ENCODE results near the gene FOSL2. TPM values are rescaled to one million over a fixed set of nuclear protein-coding genes. Genes with fewer than 3 reads are reported as not detected.

FOSL2 gene
- total RNA-seq, 1 experiment from 2014 or later, result 44.8 TPM

- no TSS peak for BruUV-seq (replicated peaks)
- RAD21 ChIA-PET (ENCODE audit: low non-redundant PET in 1 of 2, low total read pairs in 2 of 2, uncharacterized antibody in 2 of 2, unreplicated experiment in 2 of 2), result no interaction called here
Measured at GRCh38 chr2:28370354-28370753, 22.3 kb upstream of the FOSL2 start.

More at GRCh38 chr2:28370354-28370753, 22.3 kb upstream of the FOSL2 start:
- POLR2A ChIA-PET, result no interaction called here
- TF ChIP-seq MAX (IDR thresholded peaks at IDR 0.05), result no peak
- TF ChIP-seq FOSL1 (IDR thresholded peaks at IDR 0.05; ENCODE audit: low read depth), result no peak
- no peak for TF ChIP-seq ZFX (IDR thresholded peaks at IDR 0.05)
- no peak for TF ChIP-seq ELF1 (IDR thresholded peaks at IDR 0.05; ENCODE audit: borderline replicate concordance, low read depth)
- no peak for TF ChIP-seq SIN3A (IDR thresholded peaks at IDR 0.05; ENCODE audit: low read depth)
- TF ChIP-seq ATF3 (IDR thresholded peaks at IDR 0.05), result no peak
- TF ChIP-seq CBX3 (IDR thresholded peaks at IDR 0.05; ENCODE audit: low read depth), result no peak
- no peak for TF ChIP-seq YY1 (IDR thresholded peaks at IDR 0.05; ENCODE audit: extremely low read depth, insufficient replicate concordance, low read depth, low read length)
- TF ChIP-seq EZH2phosphoT487 (IDR thresholded peaks at IDR 0.05; ENCODE audit: borderline replicate concordance), result no peak
- no peak for TF ChIP-seq TCF7L2 (IDR thresholded peaks at IDR 0.05; ENCODE audit: borderline replicate concordance, extremely low read depth, insufficient read depth, insufficient read length)
- TF ChIP-seq EZH2 (IDR thresholded peaks at IDR 0.05), result no peak
- TF ChIP-seq, protein P1, sequence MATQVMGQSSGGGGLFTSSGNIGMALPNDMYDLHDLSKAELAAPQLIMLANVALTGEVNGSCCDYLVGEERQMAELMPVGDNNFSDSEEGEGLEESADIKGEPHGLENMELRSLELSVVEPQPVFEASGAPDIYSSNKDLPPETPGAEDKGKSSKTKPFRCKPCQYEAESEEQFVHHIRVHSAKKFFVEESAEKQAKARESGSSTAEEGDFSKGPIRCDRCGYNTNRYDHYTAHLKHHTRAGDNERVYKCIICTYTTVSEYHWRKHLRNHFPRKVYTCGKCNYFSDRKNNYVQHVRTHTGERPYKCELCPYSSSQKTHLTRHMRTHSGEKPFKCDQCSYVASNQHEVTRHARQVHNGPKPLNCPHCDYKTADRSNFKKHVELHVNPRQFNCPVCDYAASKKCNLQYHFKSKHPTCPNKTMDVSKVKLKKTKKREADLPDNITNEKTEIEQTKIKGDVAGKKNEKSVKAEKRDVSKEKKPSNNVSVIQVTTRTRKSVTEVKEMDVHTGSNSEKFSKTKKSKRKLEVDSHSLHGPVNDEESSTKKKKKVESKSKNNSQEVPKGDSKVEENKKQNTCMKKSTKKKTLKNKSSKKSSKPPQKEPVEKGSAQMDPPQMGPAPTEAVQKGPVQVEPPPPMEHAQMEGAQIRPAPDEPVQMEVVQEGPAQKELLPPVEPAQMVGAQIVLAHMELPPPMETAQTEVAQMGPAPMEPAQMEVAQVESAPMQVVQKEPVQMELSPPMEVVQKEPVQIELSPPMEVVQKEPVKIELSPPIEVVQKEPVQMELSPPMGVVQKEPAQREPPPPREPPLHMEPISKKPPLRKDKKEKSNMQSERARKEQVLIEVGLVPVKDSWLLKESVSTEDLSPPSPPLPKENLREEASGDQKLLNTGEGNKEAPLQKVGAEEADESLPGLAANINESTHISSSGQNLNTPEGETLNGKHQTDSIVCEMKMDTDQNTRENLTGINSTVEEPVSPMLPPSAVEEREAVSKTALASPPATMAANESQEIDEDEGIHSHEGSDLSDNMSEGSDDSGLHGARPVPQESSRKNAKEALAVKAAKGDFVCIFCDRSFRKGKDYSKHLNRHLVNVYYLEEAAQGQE (IDR thresholded peaks at IDR 0.05; ENCODE audit: low read depth), result no peak
- no peak for TF ChIP-seq SRF (IDR thresholded peaks at IDR 0.05; ENCODE audit: low read depth)
- no peak for TF ChIP-seq SP1 (IDR thresholded peaks at IDR 0.05; ENCODE audit: low read depth)
- no peak for TF ChIP-seq EGR1 (IDR thresholded peaks at IDR 0.05; ENCODE audit: low read depth)
- no peak for TF ChIP-seq CTCF (IDR thresholded peaks at IDR 0.05 in 2 of 3, conservative IDR thresholded peaks at IDR 0.05 in 1 of 3; ENCODE audit: borderline replicate concordance in 1 of 3, insufficient read depth in 1 of 3, low read depth in 2 of 3, low read length in 2 of 3)
- TF ChIP-seq RAD21 (IDR thresholded peaks at IDR 0.05; ENCODE audit: low read depth), result no peak
- TF ChIP-seq ZNF274 (IDR thresholded peaks at IDR 0.05; ENCODE audit: low read depth, low read length), result no peak
- no peak for TF ChIP-seq POLR2AphosphoS5 (IDR thresholded peaks at IDR 0.05; ENCODE audit: low read depth, low read length)
- DNase-seq (ENCODE audit: low read depth, low spot score) (no peak), ATAC-seq (no peak)
- Histone ChIP-seq H3K27me3 (ENCODE audit: insufficient read depth, low read length) (no peaks in the 10 kb centered on the region), H3K27ac (ENCODE audit: low read depth, low read length) (no peak overlapping the region), H2AFZ (ENCODE audit: low read depth, low read length, poor library complexity, severe bottlenecking) (no peak overlapping the region), H3K4me2 (ENCODE audit: low read length) (no peak overlapping the region), H3K4me1 (ENCODE audit: control insufficient read depth in 1 of 2, insufficient read depth in 2 of 2, low read length in 2 of 2) (peaks cover 0 to 9% of the 10 kb centered on the region in 2 experiments; a peak in 2 of 4 replicates), H3K9me3 (ENCODE audit: control insufficient read depth in 1 of 2, insufficient read depth in 1 of 2, low read depth in 1 of 2, low read length in 2 of 2) (no peaks in the 10 kb centered on the region), H4K20me1 (ENCODE audit: insufficient read depth) (no peaks in the 10 kb centered on the region), H3K79me2 (ENCODE audit: insufficient read depth, low read length) (no peaks in the 10 kb centered on the region), H3K9me2 (ENCODE audit: insufficient read depth) (no peaks in the 10 kb centered on the region), H3K9ac (ENCODE audit: low read length) (no peak overlapping the region), H3K36me3 (ENCODE audit: control insufficient read depth in 1 of 2, insufficient read depth in 2 of 2, low read length in 2 of 2) (no peaks in the 10 kb centered on the region), H3K4me3 (replicated peaks in 1 of 2; ENCODE audit: low read depth in 1 of 2, low read length in 2 of 2) (no peak overlapping the region)
- intact Hi-C loops (cut with micrococcal nuclease), result no loop called here
- CTCF ChIA-PET, result no interaction called here

Data from HCT116 (cell line).